ENCODE measurements around the gene IL13.

DNA sequence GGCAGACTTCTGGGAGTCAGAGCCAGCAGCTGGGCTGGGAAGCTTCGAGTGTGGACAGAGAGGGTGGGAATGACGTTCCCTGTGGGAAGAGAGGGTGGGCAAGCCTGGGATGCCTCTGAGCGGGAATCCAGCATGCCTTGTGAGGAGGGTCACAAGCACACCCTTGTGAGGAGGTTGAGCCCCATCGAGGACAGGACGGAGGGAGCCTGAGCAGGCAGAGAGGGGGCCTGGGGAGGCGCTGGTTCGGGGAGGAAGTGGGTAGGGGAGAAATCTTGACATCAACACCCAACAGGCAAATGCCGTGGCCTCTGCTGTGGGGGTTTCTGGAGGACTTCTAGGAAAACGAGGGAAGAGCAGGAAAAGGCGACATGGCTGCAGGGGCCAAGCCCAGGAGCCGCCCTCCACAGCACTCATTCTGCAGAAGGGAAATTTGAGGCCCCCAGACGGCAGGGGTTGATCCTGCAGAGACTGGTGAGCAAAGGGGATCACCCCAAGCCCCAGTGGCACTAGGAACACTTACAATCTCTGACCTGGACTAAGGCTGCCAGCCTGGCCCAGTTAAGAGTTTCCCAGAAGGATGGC, 1.1 kb upstream of the IL13 start:
- no peak for TF ChIP-seq CTCF (IDR thresholded peaks at IDR 0.05)
- TF ChIP-seq POLR2A (IDR thresholded peaks at IDR 0.05): no peak
